Adipocyte (in vitro differentiated cells): ENCODE data around the gene ST6GALNAC2.
"Not testable (repeated sequence)": the region's sequence is repeated elsewhere in the genome, so short reads cannot be mapped to it uniquely, and the experiment has no call there.

Source experiments
- DNase-seq: peaks from one replicate; pipeline ENCODE4 v3.0.0-alpha.2; 2015; ENCODE audit warnings: low read depth
- H3K27me3 ChIP-seq: replicated peaks from 2 replicates; pipeline ENCODE4 v1.7.0; 2013; ENCODE audit warnings: mild to moderate bottlenecking, low read length, moderate library complexity; ENCODE audit not compliant: control insufficient read depth, insufficient read depth
- H3K36me3 ChIP-seq: 2 replicates; pipeline ENCODE4 v1.7.0; 2013; ENCODE audit warnings: low read length, mild to moderate bottlenecking, moderate library complexity; ENCODE audit not compliant: control insufficient read depth, insufficient read depth, severe bottlenecking
- H3K4me1 ChIP-seq: 2 replicates; pipeline ENCODE4 v1.7.0; 2013; ENCODE audit warnings: mild to moderate bottlenecking, low read length, moderate library complexity; ENCODE audit not compliant: control insufficient read depth, insufficient read depth
- H3K4me3 ChIP-seq: 2 replicates; pipeline ENCODE4 v1.7.0; 2013; ENCODE audit warnings: mild to moderate bottlenecking, low read length, moderate library complexity
- H3K9ac ChIP-seq: 2 replicates; pipeline ENCODE4 v1.7.0; 2013; ENCODE audit warnings: mild to moderate bottlenecking, low read length, moderate library complexity
- H3K9me3 ChIP-seq: 2 replicates; pipeline ENCODE4 v1.7.0; 2013; ENCODE audit warnings: mild to moderate bottlenecking, low read length, moderate library complexity; ENCODE audit not compliant: control insufficient read depth

ST6GALNAC2 gene

DNA sequence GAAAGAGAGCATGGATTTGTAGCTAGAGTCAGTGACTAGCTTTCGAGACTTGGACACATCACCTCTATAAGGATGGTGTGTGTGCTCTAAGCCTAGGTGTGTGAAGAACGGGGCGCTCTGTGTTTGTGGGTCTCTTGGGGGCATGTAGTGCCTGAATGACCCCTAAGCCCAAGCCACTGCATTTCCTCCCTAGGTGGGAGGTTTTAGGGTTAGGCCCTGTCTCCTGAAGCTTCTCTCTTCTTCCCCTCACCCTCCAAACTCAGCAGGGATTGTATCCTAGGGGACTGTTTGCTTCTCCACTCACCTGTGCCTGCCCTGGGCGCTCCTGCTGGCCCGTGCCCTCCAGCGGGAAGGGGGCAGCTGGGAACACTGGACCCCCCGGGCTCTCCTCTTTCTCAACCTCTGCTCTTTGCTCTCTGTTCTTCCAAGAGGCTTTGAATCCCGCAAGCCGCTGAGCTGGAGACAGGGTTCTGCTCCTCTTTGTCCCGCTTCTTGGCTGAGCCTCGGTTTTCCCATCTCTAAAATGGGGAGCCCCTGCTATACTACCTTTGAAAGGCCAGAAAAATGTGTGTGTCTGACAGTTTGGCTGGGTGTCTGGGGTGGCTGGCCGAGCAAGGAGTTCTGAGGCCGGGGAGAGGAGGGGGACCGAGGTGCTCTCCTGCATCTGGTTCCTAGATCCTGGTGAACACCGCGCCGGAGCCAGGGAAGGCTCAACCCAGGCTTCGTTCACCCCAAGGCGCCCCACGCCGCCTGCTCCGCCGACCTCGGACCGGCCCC lies 49.0 kb downstream of the ST6GALNAC2 start:
- peak overlapping the region; percentile 79 for H3K4me3 ChIP-seq

DNA sequence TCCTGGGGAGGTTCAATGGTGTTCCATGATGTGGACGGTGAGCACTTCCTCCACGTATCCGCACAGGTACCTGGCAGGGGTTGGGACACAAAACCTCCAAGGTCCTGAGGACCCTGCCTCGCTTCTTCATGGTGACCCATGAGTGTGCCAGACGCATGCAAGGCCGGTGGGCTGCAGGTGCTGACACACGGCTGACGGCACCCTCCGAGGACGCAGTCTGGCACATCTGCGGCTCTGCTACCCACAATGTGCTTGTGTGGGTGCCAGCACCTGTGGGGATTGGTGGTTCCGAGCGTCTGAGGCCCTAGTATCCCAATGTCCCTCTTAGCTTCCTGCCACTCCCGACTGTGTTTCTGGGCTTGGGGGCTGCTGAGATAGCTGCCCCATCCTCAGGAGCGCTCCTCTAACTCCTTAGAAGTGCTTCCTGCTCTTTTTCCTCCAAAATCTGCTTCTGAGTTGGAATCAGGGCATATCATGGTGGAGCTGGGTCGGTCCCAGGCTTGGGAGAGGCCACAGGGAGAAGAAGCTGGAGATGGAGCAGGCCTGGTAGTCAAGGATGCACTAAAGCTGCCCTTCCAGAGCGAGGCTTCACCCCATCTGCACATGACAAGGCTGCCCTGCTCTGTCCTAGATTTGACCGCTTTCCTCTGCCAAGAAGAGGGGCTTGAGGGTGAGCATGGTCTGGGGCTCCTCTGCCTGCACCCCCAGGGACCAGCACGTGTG lies 49.7 kb downstream of the ST6GALNAC2 start:
- Histone ChIP-seq H3K9ac (peak overlapping the region; percentile 84), H3K4me1 (peaks cover 57% of the 10 kb centered on the region), H3K36me3 (no peaks in the 10 kb centered on the region), H3K4me3 (peak overlapping the region; percentile 79), H3K27me3 (no peaks in the 10 kb centered on the region), H3K9me3 (no peaks in the 10 kb centered on the region)
- no peak for DNase-seq

More for the DNA sequence above, 49.0 kb downstream of the ST6GALNAC2 start:
- no peaks in the 10 kb centered on the region for H3K9me3 ChIP-seq
- H3K36me3 ChIP-seq: no peaks in the 10 kb centered on the region
- H3K9ac ChIP-seq: peak overlapping the region; percentile 84
- H3K4me1 ChIP-seq: peaks cover 55% of the 10 kb centered on the region
- no peaks in the 10 kb centered on the region for H3K27me3 ChIP-seq
- no peak for DNase-seq

DNA sequence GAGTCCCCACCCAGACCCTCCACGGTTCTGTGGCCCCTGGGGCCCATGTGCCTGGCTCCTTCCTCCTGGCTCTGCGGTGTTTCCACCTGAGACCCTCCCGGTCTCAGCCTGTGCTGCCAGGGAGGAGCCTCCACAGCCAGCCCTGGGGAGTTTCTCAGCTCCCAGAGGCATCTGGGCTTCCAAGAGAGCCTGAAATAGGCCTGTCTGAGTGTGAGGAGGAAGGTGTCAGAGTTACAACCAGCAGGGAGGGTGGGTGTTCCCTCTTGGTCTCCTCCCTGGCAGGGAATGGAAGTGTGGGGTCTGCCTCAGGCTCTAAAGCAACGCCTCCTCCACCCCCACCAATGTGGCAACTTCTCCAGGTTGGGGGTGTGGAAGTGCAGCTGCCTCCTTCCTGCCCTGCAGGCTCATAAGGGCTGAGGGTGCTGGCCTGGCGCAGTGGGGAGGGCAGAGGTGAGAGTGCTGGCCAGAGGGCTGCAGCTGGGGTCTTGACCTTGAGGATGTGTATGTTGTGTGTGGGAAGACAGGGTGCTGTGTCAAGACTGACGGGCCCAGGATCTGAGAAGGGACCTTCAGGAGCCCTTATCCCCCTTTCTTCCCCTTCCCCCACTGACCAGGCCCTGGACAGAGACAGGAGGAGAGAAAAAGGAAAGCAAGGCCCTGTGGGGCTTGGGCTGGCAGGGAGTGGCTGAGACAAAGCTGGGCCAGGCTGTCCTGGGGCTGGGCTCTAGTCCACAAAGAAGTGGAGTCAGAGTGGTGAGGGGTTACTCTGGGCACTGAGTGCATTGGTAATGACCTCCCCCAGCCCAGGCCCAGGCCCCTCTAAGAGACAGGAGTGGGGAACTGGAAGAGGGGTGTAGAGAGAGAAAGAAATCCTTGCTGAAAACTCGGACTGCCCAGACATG lies 50.6 kb downstream of the ST6GALNAC2 start:
- peaks cover 61% of the 10 kb centered on the region for H3K4me1 ChIP-seq
- DNase-seq: no peak
- H3K27me3 ChIP-seq: no peaks in the 10 kb centered on the region
- no peaks in the 10 kb centered on the region for H3K36me3 ChIP-seq
- H3K9me3 ChIP-seq: no peaks in the 10 kb centered on the region
- H3K4me3 ChIP-seq: peak overlapping the region; percentile 79
- peak overlapping the region; percentile 84 for H3K9ac ChIP-seq

DNA sequence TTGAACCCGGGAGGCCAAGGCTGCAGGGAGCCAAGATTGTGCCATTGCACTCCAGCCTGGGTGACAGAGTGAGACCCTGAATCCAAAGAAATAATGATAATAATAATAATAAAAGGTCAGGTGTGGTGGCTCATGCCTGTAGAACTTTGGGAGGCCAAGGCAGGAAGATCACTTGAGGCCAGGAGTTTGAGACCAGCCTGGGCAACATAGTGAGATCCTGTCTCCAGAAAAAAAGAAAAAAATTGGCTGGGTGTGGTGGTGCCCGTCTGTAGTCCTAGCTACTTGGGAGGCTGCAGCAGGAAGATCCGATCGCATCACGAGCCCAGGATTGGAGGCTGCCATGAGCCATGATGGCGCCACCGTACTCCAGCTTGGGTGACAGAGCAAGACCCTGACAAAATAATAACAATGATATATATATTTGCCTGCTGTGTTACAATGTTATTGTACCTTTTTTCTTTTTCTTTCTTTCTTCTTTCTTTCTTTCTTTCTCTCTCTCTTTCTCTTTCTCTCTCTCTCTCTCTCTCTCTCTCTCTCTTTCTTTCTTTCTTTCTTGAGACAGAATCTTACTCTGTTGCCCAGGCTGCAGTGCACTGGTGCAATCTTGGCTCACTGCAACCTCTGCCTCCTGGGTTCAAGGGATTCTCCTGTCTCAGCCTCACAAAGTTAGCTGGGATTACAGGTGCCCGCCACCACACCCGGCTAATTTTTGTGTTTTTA lies 51.9 kb downstream of the ST6GALNAC2 start:
- H3K27me3 ChIP-seq, H3K36me3 ChIP-seq, DNase-seq, H3K9ac ChIP-seq, H3K4me3 ChIP-seq, H3K9me3 ChIP-seq: not testable (repeated sequence)
- H3K4me1 ChIP-seq: peaks cover 65% of the 10 kb centered on the region

DNA sequence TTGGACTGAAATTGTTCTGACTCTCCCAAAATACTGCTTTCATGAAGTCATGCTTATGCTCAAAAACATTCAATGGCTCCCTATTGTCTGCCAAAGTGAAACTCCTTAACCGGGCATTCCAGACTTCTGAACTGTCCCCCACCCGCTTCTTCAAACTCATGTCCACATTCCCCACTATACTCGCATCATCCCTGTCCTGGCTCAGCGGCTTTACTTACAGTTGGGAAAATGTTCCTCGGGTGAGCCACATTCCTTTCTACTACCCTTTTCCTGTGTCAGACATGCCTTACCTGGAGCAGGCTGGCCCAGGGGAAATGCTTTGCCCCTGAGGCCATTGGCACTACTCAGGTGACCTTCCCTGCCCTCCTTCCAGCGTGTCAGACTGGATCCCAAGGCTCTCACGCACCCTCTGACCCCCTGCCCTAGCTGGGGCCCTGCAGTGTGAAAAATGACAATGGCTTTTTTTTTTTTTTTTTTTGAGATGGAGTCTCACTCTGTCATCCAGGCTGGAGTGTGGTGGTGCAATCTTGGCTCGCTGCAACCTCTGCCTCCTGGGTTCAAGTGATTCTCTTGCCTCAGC lies 53.5 kb downstream of the ST6GALNAC2 start:
- no peak overlapping the region for H3K4me3 ChIP-seq
- no peak for DNase-seq
- no peaks in the 10 kb centered on the region for H3K9me3 ChIP-seq
- peak overlapping the region; percentile 85 for H3K9ac ChIP-seq
- H3K4me1 ChIP-seq: peaks cover 76% of the 10 kb centered on the region
- H3K36me3 ChIP-seq: no peaks in the 10 kb centered on the region
- no peaks in the 10 kb centered on the region for H3K27me3 ChIP-seq

GRCh38 chr17:76531486-76532038 lies 54.1 kb downstream of the ST6GALNAC2 start:
- DNase-seq: no peak
- H3K27me3 ChIP-seq: no peaks in the 10 kb centered on the region

DNA sequence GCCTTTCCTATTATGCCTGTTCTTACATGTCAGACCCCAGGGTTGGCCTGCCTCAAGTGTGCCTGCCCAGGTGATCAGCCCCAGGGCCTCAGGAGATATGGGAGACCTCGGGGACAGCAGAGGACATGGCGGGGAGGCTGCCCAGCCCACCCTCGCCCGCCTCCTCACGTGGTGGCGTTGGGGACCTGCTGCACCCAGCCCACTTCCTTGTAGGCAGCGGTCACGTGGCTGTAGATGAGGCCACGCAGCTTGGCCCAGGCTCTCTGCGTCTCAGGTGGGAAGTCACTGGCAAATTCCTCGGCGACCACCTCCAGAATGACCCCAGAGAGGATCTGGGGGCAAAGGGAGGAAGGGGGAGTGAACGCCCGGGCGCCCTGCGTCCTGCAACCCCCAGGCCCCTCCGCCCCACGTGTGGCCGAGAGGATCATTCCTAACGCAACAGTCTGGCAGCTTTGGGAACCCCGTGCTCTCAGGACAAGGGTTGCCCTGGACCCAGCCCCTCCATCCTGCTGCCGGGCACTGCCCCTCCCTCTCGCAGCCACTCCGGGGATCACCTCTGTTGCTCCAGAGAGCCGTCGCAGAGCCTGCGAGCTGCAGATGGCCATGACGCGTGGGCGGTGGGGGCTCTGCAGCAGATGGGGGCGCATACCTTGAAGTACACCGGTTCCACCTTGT lies 54.7 kb downstream of the ST6GALNAC2 start:
- no peaks in the 10 kb centered on the region for H3K27me3 ChIP-seq
- H3K9ac ChIP-seq: peak overlapping the region; percentile 85
- peaks cover 66% of the 10 kb centered on the region for H3K4me1 ChIP-seq
- DNase-seq: no peak
- H3K4me3 ChIP-seq: peak overlapping the region; percentile 57
- H3K9me3 ChIP-seq: no peaks in the 10 kb centered on the region
- no peaks in the 10 kb centered on the region for H3K36me3 ChIP-seq

More at GRCh38 chr17:76531486-76532038, 54.1 kb downstream of the ST6GALNAC2 start:
- Histone ChIP-seq H3K36me3 (no peaks in the 10 kb centered on the region), H3K4me3 (no peak overlapping the region), H3K4me1 (peaks cover 72% of the 10 kb centered on the region), H3K9ac (peak overlapping the region; percentile 85), H3K9me3 (no peaks in the 10 kb centered on the region)

DNA sequence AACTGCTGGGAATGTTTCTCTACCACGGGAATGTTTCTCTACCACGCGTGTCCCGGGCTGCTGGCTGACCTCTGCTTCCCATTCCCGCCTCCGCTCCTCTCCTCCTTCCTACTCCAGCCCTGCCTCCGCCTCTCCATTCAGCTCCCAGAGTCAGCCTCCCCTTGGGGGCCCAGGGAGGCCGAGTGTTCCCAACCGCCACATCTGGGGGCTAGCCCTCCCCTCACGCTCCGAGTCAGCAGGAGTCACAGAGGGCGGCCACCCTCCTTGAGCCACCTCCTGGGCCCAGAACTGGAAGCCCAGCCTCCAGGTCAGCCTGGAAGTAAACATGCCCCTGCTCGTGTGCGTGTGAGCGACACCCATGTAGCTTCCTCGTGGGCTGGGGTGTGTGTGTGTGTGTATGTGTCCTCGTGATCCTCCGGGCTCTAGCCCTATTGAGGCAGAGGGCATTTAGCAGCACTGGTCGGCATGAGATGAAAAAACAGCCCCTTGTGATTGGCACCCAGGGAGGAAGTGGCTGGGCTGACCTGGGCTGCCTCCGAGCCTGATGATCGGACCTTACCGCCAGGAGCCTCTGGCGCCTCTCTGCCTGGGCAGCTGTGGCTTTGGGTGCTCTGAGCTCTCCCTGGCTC lies 55.5 kb downstream of the ST6GALNAC2 start:
- H3K9ac ChIP-seq: peak overlapping the region; percentile 85
- H3K36me3 ChIP-seq: no peaks in the 10 kb centered on the region
- peaks cover 60% of the 10 kb centered on the region for H3K4me1 ChIP-seq
- no peaks in the 10 kb centered on the region for H3K27me3 ChIP-seq
- peak overlapping the region; percentile 57 for H3K4me3 ChIP-seq
- H3K9me3 ChIP-seq: no peaks in the 10 kb centered on the region
- DNase-seq: no peak

GRCh38 chr17:76529224-76530094 lies 56.2 kb downstream of the ST6GALNAC2 start:
- peak; percentile 92 for DNase-seq
- H3K4me3 ChIP-seq: peak overlapping the region; percentile 57
- H3K36me3 ChIP-seq: no peaks in the 10 kb centered on the region
- H3K9ac ChIP-seq: peak overlapping the region; percentile 85
- H3K4me1 ChIP-seq: peaks cover 60% of the 10 kb centered on the region
- no peaks in the 10 kb centered on the region for H3K27me3 ChIP-seq
- H3K9me3 ChIP-seq: no peaks in the 10 kb centered on the region
